ENCODE data around the gene PRDM11.

PRDM11 gene

DNA sequence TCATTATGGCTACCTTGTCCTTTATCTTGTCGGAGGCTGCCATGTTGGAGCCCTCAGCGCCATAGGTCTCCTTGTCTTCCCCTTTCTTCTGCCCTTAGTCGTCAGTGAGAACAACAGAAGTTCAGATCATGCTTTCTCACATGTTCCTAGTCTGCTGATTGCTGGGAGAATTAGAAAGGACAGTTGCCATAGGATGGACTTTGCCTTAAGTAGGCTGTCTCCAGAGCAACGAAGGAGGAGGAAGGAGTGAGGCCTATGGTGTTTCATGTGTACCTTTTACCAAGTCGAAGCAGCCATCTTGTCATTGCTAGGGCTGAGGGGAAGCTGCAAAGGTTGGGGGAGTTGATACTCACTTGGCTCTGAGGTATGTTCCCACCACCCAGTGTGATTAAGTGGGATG is 77.1 kb downstream of the PRDM11 start:
- no peak overlapping the region for H3K4me3 ChIP-seq (replicated peaks; ENCODE audit: low read depth, low read length)
- no peak for DNase-seq (ENCODE audit: low read depth)
- TF ChIP-seq CTCF (IDR thresholded peaks at IDR 0.05; ENCODE audit: low read length, missing control alignments): no peak

GRCh38 chr11:45224766-45225165 is 78.3 kb downstream of the PRDM11 start:
- TF ChIP-seq CTCF (IDR thresholded peaks at IDR 0.05; ENCODE audit: low read length, missing control alignments): no peak
- no peak overlapping the region for H3K4me3 ChIP-seq (replicated peaks; ENCODE audit: low read depth, low read length)
- no peak for DNase-seq (ENCODE audit: low read depth)

DNA sequence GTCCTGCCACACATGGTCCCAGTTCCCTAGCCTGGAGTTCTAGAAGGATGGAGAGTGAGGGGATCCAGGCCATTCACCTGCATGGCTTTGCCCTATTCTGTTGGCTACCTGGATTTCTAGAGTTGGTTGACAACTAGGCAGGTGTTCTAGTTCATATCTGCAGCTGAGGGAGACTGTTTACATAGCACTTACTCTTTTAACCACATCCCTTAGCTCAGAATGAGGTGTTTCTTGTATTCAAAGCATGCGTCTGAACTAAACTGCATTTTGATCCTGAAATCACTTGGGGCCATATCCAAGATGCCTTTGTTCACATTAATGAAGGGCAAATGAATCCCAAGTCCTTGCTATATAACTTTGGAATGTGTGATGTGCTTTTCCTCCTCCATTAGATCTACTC is 78.8 kb downstream of the PRDM11 start:
- H3K4me3 ChIP-seq (replicated peaks; ENCODE audit: low read depth, low read length): no peak overlapping the region
- no peak for DNase-seq (ENCODE audit: low read depth)
- TF ChIP-seq CTCF (IDR thresholded peaks at IDR 0.05; ENCODE audit: low read length, missing control alignments): no peak

- no peak for DNase-seq (ENCODE audit: low read depth)
- H3K4me3 ChIP-seq (replicated peaks; ENCODE audit: low read depth, low read length): no peak overlapping the region
- TF ChIP-seq CTCF (IDR thresholded peaks at IDR 0.05; ENCODE audit: low read length, missing control alignments): no peak
These were observed 79.8 kb downstream of the PRDM11 start for GRCh38 chr11:45225961-45226871.

DNA sequence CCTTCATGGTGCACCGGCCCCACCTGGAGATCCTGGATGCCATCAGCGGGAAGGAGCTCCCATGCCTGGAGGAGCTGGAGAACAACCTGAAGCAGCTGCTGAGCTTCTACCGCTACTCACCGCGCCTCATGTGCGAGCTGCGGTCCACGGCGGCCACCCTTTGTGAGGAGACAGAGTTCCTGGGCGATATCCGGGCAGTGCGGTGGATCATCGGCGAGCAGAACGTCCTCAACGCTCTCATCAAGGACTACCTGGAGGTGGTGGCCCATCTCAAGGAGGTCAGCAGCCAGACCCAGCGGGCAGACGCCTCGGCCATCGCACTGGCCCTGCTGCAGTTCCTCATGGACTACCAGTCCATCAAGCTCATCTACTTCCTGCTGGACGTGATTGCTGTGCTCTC is 80.5 kb downstream of the PRDM11 start:
- no peak for TF ChIP-seq CTCF (IDR thresholded peaks at IDR 0.05; ENCODE audit: low read length, missing control alignments)
- no peak for DNase-seq (ENCODE audit: low read depth)

DNA sequence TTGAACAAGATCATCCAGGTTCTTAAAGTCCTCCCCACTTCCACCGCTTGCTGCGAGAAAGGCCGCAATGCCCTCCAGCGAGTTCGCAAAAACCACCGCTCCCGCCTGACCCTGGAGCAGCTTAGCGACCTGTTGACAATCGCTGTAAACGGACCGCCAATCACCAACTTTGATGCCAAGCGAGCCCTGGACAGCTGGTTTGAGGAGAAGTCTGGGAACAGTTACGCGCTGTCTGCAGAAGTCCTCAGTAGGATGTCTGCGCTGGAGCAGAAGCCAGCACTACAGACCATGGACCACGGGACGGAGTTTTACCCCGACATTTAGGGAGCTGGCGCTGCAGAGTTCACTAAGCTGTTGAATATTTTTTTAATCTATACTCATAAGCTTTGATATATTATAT is 81.4 kb downstream of the PRDM11 start:
- no peak for TF ChIP-seq CTCF (IDR thresholded peaks at IDR 0.05; ENCODE audit: low read length, missing control alignments)
- no peak overlapping the region for H3K4me3 ChIP-seq (replicated peaks; ENCODE audit: low read depth, low read length)
- DNase-seq (ENCODE audit: low read depth): no peak

More for the DNA sequence above, 80.5 kb downstream of the PRDM11 start:
- no peak overlapping the region for H3K4me3 ChIP-seq (replicated peaks; ENCODE audit: low read depth, low read length)

Data from fibroblast of pulmonary artery (primary cell).